AG09319 (cell line): ENCODE results near the gene AGBL1.
A peak's percentile ranks its signal among the peaks of the same experiment; 100 is the strongest.

Experiments used
- DNase-seq: peaks from one replicate; pipeline ENCODE4 v3.0.0-alpha.2; 2010; ENCODE audit warnings: low read depth; ENCODE audit errors: extremely low read depth
- CTCF ChIP-seq: IDR thresholded peaks from 2 replicates; pipeline ENCODE4 v1.5.1; 2011; ENCODE audit warnings: low read depth, mild to moderate bottlenecking, inconsistent platforms, low read length, moderate library complexity

The AGBL1 gene

GRCh38 chr15:86903642-86904421 is 824.2 kb downstream of the AGBL1 start:
- DNase-seq = no peak
- TF ChIP-seq CTCF = no peak

GRCh38 chr15:86905625-86906256 is 826.1 kb downstream of the AGBL1 start:
- TF ChIP-seq CTCF = no peak
- DNase-seq = no peak

GRCh38 chr15:86906376-86906775 is 826.7 kb downstream of the AGBL1 start:
- TF ChIP-seq CTCF = no peak
- no peak for DNase-seq

DNA sequence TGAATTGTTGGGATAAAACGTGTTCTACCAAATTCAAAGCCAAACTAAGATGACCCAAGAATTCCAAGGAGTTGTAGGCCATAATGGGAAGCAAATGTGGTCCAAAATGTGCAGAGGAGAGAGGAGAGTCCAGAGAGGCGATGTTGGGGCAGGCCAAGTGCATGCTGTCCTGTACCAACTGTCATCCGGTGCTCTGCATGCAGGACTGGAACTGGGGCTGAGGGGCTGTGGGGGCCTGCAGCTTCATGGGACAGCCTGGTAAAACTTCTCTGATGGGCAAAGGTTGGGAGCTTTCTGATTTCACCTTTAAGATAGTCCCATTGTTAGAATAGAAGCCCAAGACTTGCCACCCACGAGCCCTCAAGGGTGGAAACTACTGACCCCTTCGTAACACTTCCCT is 831.4 kb downstream of the AGBL1 start:
- no peak for DNase-seq
- no peak for TF ChIP-seq CTCF

DNA sequence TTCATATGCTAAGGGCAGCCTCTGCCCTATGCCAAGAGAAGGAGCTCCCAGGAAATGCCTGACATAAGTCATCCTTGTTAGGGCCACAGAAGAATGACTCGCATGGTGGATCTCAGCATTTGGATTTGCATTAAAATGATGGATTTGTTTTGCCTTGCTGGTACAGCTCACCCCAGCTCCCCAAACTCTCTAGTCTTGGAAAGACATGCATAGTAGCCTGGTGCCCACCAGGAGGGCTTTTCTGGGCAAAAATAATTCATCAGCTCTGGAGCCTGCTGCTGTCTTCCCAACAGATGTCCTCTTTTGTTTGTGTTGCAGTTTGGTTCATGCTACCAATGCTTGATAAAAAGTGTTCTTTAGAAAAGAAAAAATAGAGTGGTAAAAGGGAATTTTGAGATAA is 833.0 kb downstream of the AGBL1 start:
- DNase-seq = no peak

DNA sequence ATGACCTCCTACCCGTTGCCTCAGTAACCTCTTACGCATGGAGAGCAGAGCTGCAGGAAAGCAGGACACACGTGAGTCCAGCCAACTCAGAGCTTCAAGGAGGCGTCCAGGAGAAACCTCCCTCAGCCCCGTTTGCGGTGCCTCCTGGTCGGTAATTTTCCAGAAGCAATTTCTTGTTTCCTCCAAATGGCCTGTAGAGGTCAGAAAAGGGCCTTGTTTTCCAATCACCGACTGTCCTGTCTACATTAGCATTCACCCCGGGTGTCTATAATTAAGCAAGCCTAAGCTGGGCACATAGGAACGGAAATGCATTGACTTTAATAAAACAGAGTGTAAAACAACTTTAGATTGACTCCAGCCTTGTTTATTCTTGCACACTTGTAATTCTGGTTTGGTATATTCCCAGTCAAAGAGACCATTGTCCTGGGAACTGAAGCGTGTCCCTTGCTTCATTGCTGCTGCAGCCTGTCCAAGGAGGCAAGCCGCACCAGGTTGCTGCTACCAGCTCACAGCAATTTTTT is 836.2 kb downstream of the AGBL1 start:
- no peak for DNase-seq
- peak; percentile 9 for TF ChIP-seq CTCF

More for the DNA sequence above, 833.0 kb downstream of the AGBL1 start:
- TF ChIP-seq CTCF = no peak

GRCh38 chr15:86916671-86917360 is 837.1 kb downstream of the AGBL1 start:
- no peak for TF ChIP-seq CTCF
- DNase-seq = no peak
